PC-3 (cell line): ENCODE data around the gene PAMR1.

Source experiments
- EZH2 ChIP-seq: fragments of 300-600 bp; sonication (generic); IDR thresholded peaks from one replicate; pipeline ENCODE4 v1.6.1; 2017; ENCODE audit warnings: antibody characterized with exemption, mild to moderate bottlenecking, low read length; ENCODE audit not compliant: unreplicated experiment
- EZH2phosphoT487 ChIP-seq: fragments of 300-600 bp; sonication (generic); IDR thresholded peaks from 2 replicates; pipeline ENCODE4 v1.6.1; 2018; ENCODE audit warnings: mild to moderate bottlenecking, antibody characterized with exemption, low read length, borderline replicate concordance
- TF ChIP-seq, protein P1 (sequence below): fragments of 300-600 bp; sonication (generic); conservative IDR thresholded peaks from 2 replicates; pipeline ENCODE4 v1.5.1; 2017; ENCODE audit warnings: antibody characterized with exemption, low read depth, mild to moderate bottlenecking, low read length

DNA sequence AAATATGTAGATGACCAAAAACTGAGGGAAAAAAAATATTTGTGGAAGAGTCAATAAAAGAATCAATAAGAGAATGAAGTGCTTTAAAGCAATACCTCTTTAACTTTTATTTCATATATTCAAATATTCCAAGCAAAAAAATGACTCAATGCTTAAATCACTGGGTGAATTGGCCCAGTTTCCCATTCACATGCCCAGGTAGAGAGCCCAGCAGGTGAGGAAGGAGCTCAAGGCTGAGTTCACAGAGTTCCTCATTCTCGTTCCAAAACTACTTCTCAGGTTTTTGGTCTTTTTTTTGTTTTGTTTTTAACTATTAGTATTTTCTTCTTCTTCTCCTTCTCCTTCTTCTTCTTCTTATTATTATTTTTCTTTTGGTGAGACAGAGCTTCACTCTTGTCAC lies 136.3 kb downstream of the PAMR1 start:
- TF ChIP-seq, protein P1, sequence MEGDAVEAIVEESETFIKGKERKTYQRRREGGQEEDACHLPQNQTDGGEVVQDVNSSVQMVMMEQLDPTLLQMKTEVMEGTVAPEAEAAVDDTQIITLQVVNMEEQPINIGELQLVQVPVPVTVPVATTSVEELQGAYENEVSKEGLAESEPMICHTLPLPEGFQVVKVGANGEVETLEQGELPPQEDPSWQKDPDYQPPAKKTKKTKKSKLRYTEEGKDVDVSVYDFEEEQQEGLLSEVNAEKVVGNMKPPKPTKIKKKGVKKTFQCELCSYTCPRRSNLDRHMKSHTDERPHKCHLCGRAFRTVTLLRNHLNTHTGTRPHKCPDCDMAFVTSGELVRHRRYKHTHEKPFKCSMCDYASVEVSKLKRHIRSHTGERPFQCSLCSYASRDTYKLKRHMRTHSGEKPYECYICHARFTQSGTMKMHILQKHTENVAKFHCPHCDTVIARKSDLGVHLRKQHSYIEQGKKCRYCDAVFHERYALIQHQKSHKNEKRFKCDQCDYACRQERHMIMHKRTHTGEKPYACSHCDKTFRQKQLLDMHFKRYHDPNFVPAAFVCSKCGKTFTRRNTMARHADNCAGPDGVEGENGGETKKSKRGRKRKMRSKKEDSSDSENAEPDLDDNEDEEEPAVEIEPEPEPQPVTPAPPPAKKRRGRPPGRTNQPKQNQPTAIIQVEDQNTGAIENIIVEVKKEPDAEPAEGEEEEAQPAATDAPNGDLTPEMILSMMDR, result no peak
- no peak for TF ChIP-seq EZH2phosphoT487
- no peak for TF ChIP-seq EZH2
